Germinal center (tissue), 1 donor: ENCODE results near the gene NDUFAF3.

ENCODE experiments used
- DNase-seq: peaks from one replicate; pipeline ENCODE4 v3.0.0; 2012; ENCODE audit warnings: mixed read lengths, low spot score

Gene NDUFAF3

DNA sequence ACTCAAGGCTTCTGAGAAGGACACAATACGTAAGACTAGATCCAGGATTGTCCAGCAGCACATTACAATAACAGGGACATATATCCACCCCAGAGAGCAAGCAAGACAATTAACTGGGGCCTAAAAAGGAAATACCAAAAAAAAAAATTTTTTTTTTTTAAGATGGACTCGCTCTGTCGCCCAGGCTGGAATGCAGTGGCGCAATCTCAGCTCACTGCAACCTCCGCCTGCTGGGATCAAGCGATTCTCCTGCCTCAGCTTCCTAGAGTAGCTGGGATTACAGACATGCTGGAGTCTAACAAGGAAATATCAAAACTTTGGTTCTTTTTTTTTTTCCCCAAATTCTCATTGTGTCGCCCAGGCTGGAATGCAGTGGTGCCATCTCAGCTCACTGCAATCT lies 36.1 kb downstream of the NDUFAF3 start:
- no peak for DNase-seq
